Activated T-cell treated with anti-CD3 and anti-CD28 coated beads, Interleukin-2, amount 50 U/mL, for 48 hours (primary cell): ENCODE measurements around the gene NAA38.

Source experiments
- DNase-seq, 2 experiments: peaks; one replicate each; pipeline ENCODE4 v3.0.0-alpha.2; 2020

The NAA38 gene

DNA sequence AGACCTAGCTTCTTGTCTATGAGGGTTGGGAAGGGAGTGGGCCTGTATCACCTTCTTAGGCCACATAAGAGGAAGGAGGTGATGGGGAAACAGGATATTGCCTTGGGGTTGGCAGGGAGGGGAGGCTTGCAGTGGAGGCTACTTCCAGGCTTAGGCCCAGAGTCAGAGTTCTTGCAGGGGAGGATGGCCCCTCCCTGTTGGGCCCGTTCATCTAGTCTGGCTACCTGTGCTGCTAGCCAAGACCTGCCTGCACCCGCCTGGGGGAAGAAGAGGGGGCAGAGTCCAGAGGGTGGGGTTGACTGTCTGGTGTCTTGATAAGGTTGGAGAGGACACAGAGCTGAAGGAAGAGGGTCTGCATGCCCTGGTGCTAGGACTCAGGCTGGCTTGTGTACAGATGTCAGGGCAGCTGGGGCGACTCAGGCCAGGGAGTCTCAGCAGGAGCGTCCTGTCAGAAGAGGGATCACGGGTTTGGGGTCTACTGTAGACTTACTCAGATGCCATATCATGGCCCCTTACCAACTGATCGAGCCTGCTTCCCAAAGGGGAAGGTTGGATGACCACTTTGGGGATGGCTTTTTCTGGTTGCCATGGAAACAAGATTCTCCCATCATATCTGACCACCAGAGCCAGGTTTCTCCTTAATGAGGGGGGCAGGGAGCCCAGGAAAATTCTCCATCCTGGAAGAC lies 18.0 kb downstream of the NAA38 start:
- no peak for DNase-seq

DNA sequence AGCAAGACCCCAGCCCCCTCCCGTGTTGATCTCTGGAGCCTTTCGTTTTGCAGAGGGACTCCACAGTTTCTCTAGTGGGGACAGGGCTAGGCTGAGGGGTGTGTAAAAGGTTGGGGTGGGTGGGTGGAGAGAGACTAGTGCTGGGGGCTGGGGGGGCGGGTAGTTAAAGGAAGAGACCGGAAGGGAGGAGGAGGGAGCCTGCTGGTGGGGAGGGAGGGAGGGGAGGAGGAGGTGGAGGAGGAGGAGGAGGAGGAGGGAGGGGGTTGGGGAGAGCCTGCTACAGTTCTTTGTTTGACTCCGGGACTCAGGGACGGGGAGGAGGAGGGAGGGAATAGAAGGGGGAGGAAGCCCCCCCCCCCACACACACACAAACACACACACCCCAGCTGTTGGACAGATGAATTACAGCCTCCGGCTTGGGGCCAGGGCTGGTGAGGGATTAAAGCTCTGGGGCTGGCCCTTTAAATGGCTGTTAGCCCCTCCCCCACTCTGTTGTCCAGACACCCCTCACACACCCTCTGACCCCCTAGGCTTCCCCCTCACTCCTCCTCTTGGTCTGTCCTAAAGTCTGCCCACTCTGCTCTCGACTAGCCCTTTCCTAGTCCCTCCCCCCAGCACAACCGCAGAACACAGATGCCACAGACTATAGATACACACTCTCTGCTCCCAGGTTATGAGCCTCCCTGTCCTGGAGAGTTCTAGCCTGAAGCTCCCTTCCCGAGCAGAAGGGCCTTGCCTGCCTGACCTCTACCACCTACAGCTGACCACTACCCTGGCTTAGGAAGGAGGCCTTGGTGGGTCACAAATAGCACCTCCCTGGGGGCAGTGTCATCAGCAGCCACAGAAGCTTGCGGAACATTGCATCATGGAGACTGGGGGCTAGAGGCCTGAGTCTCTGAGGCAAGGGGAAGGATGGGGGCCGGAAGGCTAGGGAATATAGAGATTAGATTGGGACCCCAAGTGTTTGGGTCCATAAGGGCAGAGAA lies 19.0 kb downstream of the NAA38 start:
- DNase-seq, result peak in 1 of 2 experiments; percentile 42

DNA sequence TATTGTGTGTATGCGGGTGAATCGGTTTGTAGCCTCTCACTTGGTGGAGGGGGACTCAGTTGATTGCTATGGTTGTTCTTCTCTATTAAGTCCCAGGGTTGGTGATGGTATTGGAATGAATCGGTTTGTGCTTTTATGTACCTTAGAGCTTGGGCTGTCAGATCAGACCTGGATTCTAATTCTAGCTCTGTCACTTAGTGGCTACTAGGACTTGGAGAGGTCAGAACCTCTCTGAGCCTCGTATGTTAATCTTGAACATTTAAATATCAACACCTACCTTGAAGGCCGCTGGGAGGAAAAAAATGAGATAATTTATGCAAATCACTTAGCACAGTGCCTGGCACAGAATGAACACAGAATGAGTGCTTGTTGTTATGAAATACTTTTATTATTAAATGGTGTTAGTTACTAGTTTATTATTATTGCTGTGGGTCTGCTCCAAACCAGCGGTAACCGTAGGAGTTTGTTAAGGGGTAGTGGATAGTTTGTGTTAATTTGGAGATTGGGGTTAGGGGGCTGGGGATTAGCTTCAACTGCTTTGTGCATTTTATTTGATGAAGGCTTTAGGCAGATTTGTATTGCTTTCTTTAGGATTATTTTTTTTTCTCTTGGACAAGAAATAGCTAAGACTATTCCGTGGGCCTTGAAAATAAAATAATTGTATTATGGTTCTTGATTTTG lies 19.8 kb downstream of the NAA38 start:
- DNase-seq, result no peak

DNA sequence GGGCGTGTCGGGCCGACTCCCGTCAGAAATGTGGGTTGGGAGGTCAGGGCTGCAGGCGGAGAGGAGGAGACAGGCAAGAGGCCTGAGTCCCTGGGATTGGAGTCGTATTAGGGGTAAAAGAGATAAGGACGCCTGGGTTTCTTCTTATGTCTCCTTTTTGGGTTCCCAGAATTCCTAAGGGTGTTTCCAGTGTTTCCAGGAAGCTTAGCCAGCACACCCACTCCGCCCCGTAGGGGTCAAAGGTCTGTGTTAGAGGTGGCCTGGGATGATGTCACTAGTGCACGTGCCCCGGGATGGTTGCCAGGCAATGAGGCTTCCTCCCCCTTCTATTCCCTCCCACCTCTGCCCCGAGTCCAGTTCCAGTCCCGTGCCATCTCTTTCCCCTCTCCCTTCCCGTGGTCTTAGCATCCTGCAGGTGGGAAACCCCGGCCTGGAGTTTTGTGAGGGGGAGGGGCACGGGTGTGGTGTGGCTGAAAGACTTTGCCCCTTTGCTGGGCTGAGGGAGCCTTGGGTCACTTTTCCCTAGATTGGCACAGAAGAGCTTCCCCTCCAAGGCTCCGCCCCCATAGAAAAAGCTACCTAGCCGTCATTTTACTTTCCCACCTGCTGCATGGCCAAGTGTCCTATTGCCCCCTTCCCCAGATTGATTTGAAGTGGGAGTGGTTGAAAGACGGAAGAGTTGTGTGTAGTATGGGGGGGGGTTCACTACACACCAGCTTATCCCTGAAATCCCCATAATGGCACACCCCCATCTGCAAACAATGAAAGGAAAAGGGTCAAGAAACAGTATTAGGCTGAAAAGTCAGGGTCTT lies 20.6 kb downstream of the NAA38 start:
- peak; percentile 70 to 77 for DNase-seq

DNA sequence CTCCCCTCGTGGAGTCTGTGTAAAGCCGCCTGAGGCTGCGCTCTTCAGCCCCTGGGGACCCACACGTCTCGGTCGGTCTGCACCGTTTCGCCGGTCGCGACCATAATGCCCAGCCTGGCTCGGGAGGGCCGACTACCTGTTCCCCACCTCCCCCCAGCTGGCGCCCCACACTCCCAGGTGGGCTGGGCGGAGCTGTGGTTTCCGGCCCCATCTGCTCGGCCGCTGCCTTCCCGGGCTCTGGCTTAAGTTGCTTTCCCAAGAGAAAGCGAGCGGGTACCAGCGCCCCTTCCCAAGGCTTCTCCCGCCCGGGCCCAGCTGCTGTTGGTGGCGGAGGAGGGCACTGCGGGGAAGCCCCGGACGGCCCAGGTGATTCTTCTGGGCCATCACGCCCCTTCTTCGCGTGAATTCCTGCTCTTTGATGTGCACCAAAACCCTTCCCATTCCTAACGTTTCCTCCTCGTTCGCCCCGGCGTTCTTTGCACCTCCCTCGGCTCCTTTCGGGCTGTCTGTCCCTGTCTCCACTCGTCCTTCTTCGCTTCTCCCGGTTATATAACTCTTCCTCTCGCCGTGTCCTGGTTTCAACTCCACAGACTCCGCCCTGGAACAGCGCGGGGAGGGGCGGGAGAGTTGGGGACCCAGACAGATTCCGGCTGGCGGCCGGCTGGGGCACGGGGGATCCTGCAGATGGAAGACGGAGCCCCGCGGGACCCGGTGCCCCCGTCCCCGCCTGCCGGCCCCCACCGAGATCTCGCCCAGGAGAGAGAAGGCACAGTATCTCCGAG lies 21.4 kb downstream of the NAA38 start:
- DNase-seq, result peak; percentile 65 to 70

DNA sequence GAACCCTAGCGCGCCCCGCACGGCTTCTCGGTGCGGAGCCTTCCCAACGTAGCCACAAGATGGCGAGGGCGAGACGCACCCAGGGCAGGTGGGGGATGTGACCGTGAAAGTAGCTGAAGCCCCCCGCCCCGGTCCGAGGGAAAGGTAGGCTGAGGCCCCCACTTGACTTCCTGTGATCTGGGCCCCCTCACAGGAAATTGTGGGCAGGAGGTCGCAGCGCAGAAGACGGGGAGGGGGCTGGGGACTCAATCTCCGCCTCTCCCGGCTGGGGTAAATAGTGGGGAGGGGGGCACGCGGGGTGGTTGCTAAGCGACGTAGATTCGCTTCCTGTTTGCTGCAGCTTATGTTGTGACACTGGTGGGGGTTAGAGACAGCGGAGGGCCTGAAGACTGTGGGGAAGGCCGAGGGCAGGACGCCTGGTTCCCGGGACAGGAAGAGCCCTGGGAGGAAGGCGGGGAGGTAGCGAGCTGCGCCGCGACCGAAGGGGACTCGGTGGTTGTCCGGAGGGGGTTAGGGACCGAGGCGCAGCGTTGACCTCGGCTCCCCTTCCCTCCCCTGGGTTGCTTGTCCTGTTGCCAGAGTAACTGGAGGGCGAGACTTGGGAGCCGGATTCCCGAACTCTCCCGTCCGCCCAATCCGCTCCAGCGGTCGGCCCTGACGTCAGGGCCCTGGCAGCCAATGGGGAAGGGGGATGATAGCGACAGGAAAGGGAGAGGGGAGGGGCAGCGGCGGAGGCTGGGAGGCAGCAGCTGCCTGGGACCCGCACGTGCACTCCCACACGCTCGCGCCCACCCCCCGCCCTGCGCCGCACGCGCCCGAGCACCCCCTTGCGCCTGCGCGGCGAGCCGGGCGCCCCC lies 22.2 kb downstream of the NAA38 start:
- DNase-seq, result peak; percentile 90 to 93

DNA sequence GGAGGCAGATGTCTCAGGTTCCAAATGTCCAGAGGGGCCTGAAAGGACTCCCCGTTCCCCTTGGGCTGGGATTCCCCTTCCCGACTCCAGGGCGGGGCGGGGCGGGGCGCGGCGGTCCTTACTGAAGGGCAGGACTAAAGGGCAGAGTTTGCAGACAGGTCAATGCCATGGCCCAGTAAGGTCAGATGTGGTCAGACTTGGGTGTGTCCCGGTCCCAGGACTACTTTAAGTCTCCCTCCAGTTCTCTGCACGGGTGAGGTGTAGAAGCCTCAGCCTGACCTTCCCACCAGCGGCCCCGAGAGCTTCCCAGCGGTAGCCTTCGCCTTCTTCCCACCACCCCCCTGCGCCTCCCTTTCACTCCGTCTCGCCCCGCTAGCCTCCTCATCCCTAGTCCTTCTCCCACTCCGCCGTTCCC lies 22.8 kb downstream of the NAA38 start:
- DNase-seq, result peak; percentile 77

DNA sequence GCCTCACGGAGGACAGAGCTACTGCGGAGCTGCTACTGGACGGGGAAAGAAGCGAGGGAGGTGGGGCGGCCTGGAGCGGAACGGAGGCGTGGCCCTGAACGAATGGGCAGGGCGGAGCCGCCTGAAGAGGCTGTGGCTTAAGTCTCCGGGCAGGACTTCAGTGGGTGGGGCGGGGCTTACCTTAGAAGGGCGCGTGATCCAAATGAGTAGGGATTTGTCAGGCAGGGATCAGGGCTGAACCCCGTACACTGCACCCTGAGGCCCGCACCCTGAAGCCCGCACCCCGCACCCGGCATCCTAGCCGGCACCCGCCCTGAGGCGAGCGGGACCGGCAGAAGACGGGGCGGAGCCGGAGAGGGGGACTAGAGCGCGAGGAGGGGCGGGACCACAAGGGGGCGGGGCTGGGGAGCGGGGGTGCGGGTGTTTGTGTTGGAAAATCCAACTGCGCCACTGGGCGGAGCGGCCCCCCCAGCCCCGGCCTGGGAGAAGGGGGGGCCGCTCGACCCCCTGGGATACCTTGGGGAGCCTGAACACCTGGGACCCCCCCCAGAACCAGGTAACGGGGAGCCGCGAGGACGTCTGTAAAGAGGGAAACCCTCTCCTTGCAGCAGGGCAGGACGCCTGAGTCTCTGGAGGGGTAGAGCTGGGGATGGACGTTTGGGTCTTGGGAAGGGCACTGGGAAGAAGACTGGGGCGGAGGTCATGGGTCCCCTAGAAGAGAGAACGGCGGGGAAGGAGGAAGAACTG lies 23.4 kb downstream of the NAA38 start, which contains the start of gene KDM6B:
Gene KDM6B (plus strand): TSS at position 423 of the 747 bp plus-strand sequence. CDS start 11,338 bp downstream, outside the sequence.
- DNase-seq, result peak; percentile 92 to 94

DNA sequence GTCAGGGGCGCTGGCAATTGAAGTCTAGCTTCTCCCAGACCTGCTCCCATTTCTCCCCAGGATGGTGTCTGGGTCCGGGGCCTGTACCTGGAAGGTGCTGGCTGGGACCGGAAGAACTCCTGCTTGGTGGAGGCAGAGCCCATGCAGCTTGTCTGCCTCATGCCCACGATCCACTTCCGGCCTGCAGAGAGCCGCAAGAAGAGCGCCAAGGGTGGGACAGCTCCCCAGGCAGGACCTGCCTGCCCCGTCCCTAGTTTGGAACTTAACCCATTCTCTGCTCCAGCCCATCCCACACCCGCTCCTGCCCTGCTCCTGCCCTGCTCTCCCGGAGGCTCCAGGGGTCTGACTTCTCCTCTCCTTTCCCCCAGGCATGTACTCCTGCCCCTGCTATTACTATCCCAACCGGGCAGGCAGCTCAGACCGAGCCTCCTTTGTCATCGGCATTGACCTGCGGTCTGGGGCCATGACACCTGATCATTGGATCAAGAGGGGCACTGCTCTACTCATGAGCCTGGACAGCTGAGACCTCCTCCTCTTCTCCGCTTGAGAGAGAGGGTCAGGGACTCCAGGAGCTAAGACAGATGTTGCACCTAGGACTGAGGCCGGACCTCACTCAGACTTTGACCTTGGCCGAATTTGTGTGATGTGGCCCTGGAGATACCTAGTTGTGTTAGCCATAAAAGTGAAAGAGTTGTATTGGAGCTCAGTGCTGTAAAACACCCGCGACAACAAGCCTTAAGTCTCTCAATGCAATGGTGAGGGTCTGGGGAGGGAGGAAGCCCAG lies 24.2 kb downstream of the NAA38 start:
- no peak for DNase-seq

DNA sequence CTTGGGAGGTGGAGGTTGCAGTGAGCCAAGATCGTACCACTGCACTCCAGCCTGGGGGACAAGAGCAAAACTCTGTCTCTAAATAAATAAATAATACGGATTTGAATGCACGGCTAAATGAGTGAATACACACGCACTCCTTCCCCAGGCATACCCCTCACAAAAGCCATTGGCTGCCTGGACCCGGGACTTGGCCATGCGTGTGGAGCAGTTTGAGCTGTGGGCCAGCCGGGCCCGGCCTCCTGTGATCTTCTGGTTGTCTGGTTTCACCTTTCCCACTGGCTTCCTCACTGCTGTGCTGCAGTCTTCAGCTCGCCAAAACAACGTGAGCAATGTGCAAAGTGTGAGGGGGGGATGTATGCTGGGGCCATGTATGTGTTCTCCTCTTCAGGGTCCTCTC lies 24.9 kb downstream of the NAA38 start:
- DNase-seq, result no peak

DNA sequence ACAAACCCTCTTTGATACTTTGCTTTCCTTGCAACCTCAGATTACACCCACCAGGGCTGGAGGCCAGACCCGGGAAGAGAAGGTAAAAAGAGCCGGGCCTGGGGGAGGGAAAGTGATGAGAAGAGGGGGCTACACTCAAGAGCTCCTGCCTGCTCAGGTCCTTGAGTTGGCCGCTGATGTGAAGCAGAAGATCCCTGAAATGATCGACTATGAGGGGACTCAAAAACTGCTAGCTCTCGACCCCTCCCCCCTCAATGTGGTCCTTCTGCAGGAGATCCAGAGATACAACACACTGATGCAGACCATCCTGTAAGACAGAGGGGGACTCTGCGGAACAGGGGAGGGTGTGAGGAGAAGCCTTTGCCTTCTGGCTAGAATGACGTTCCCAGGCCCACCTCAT lies 26.1 kb downstream of the NAA38 start:
- DNase-seq, result no peak

DNA sequence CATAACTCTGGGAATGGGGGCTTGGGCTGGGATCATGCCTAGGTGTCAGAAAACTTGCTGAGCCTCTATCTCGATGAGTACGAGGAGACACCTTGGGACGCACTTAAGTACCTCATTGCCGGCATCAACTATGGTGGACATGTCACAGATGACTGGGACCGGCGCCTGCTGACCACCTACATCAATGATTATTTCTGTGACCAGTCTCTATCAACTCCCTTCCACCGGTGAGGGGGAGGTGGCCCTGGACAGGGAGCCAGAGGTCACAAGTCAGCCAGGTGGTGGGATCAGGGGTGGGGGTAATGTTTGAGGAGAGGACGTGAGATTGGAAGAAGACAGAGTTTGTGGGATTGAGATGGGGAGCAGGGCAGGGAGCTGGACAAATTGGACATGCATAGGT lies 26.7 kb downstream of the NAA38 start:
- no peak for DNase-seq

DNA sequence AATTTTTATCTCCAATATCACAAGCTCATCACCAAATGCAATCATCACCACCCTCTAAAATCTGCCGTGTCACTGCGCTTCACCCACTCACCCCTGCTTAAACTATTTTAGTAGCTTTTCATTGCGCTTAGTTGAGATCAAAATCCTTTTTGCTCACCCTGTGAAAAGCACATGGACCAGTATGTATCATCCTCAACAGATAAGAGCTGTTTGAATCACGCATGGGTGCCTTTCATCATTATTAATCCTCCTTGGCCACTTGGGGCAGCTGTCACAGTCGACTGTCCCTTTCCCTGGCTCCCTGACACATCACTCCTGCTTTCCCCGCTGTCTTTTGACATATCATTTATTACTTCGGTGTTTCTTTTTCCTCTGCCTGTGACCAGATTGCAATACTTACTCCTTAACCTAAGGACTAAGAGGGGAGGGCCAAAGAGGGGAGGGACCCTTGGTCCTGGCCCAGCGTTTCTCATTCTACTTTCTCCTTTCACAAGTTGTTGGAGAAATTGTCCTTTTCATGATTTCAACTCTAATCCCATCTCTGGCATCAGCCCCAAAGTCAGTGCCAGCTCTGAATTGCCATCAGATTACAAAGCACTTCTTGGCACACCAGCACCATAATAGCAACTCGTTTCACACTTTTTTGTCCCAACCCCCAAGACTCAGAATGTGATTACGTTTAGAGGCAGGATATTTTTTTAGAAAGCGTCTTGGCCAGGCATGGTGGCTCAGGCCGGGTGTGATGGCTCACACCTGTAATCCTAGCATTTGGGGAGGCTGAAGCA lies 32.0 kb downstream of the NAA38 start:
- DNase-seq, result no peak

DNA sequence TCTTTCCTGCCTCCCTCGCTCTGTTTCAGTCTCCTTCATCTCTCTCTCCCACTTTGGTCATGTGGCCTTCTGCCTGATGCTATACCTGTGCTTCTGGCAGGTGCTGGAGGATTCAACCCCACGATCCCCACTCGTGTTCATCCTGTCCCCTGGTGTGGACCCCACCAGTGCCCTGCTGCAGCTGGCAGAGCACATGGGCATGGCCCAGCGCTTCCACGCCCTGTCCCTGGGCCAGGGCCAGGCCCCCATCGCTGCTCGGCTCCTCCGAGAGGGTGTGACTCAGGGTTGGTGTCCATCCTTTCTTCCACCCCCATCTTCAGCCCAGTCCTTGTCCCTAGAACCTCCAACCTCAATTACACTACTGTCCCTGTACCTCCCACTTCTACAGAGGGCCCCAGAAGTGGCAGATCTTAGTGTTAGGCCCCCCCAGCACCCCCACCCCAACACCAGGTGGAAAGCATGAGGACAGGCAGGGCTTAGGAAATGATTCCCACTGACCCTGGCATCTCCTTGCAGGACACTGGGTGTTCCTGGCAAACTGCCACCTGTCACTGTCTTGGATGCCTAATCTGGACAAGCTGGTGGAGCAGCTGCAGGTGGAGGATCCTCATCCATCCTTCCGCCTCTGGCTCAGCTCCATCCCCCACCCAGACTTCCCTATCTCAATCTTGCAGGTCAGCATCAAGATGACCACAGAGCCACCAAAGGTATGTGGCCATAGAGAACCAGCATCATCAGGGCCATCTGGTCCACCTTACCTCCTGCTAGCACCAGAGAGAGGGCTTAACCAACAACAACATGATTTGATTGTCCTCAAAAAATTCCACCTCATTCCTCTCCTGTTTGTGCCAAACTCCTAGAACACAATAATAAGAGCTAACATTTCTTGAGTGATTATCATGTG lies 33.1 kb downstream of the NAA38 start:
- DNase-seq, result no peak

DNA sequence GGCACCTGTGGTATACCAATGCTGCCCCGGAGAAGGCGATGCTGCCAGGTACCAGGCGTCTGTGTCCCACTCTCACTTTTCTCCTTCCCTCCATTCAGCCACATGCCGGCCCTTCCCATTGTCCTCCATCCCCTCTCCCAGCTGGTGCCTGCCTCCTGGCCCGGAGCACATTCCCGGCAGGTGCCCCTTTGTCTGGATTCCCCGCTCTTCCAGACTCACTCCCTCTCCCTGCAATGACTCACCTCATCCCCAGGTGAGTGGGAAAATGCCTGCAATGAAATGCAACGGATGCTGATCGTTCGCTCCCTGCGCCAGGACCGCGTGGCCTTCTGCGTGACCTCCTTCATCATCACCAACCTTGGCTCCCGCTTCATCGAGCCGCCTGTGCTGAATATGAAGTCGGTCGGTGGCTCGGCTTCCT lies 33.8 kb downstream of the NAA38 start:
- no peak for DNase-seq

DNA sequence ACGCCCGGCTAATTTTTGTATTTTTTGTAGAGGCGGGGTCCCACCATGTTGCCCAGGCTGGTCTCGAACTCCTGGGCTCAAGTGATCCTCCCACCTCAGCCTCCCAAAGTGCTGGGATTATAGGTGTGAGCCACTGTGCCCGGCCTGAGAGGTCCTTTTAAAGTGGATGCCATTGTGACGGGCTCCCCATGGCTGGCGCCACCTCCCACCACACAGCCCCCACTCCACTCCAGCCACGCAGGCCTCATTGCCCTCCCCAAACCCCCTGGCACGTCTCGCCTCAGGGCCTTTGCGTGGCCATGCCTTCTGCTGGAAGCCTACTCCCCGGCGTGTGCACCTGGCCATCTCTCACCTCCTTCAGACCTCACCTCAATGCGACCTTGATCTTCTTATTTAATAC lies 35.2 kb downstream of the NAA38 start:
- no peak for DNase-seq

DNA sequence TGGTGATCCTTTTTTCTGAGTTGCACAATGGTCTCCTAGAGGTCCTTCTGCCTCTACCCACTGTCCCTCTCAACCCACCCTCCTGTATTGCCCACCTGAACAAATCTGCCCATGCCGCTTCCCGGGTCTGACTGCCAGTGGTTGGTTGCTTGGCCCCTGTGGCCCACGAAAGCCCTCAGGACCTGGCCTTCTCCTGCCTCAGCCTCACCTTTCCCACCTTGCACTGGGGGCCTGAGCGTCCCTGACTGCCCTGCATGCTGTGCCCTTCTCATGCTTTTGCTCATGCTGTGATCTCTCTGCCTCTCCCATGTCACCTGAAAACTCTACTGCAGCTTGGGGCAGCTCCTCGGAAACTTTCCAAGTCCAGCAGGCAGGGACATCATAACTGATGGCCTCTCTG lies 37.1 kb downstream of the NAA38 start:
- no peak for DNase-seq
